Measurements from ENCODE around the gene DGKE. TPM values are rescaled to one million over a fixed set of nuclear protein-coding genes. Genes with fewer than 3 reads are reported as not detected.

DGKE gene
- total RNA-seq, 4 donors from 2014 or later: 7.1 to 12.5 (median 11.1) TPM

- H3K4me3 ChIP-seq: no peak overlapping the region
Measured at GRCh38 chr17:56880133-56880532, 46.2 kb downstream of the DGKE start.

GRCh38 chr17:56880571-56880970 is 46.6 kb downstream of the DGKE start:
- H3K27ac ChIP-seq (replicated peaks in 1 of 4): no peak overlapping the region
- no peak for TF ChIP-seq EP300 (IDR thresholded peaks at IDR 0.05)
- no peak for TF ChIP-seq POLR2A (IDR thresholded peaks at IDR 0.05; ENCODE audit: low read depth)
- no peak for TF ChIP-seq CTCF (IDR thresholded peaks at IDR 0.05)
- no peak for TF ChIP-seq POLR2AphosphoS5 (IDR thresholded peaks at IDR 0.05)
- H3K4me3 ChIP-seq: no peak overlapping the region
- intact Hi-C loops (cut with DNase I): no loop called here
- DNase-seq (ENCODE audit: extremely low spot score): no peak
- 74% methylated on average over 8 of the region's 8 CpGs for WGBS
- H3K9me3 ChIP-seq: no peaks in the 10 kb centered on the region
- no peaks in the 10 kb centered on the region for H3K4me1 ChIP-seq
- no peaks in the 10 kb centered on the region for H3K27me3 ChIP-seq
- no peaks in the 10 kb centered on the region for H3K36me3 ChIP-seq

More at GRCh38 chr17:56880133-56880532, 46.2 kb downstream of the DGKE start:
- no peaks in the 10 kb centered on the region for H3K27me3 ChIP-seq
- H3K4me1 ChIP-seq: no peaks in the 10 kb centered on the region
- intact Hi-C loops (cut with DNase I): no loop called here
- DNase-seq (ENCODE audit: extremely low spot score): no peak
- 67% methylated on average over 3 of the region's 3 CpGs for WGBS
- no peaks in the 10 kb centered on the region for H3K9me3 ChIP-seq
- no peak overlapping the region for H3K27ac ChIP-seq (replicated peaks in 1 of 4)
- no peaks in the 10 kb centered on the region for H3K36me3 ChIP-seq
- no peak for TF ChIP-seq POLR2AphosphoS5 (IDR thresholded peaks at IDR 0.05)
- no peak for TF ChIP-seq POLR2A (IDR thresholded peaks at IDR 0.05; ENCODE audit: low read depth)
- TF ChIP-seq EP300 (IDR thresholded peaks at IDR 0.05): no peak
- no peak for TF ChIP-seq CTCF (IDR thresholded peaks at IDR 0.05)

GRCh38 chr17:56881685-56882295 is 47.8 kb downstream of the DGKE start:
- 100% methylated on average over 3 of the region's 3 CpGs for WGBS
- Histone ChIP-seq H3K27ac (replicated peaks in 1 of 4) (no peak overlapping the region), H3K9me3 (no peaks in the 10 kb centered on the region), H3K4me3 (no peak overlapping the region), H3K27me3 (no peaks in the 10 kb centered on the region), H3K4me1 (no peaks in the 10 kb centered on the region), H3K36me3 (peaks cover 0 to 5% (median 0%) of the 10 kb centered on the region in 4 donors)
- DNase-seq (ENCODE audit: extremely low spot score): no peak
- TF ChIP-seq EP300 (IDR thresholded peaks at IDR 0.05): no peak
- no peak for TF ChIP-seq POLR2A (IDR thresholded peaks at IDR 0.05; ENCODE audit: low read depth)
- no peak for TF ChIP-seq POLR2AphosphoS5 (IDR thresholded peaks at IDR 0.05)
- TF ChIP-seq CTCF (IDR thresholded peaks at IDR 0.05): no peak
- intact Hi-C loops (cut with DNase I): no loop called here

DNA sequence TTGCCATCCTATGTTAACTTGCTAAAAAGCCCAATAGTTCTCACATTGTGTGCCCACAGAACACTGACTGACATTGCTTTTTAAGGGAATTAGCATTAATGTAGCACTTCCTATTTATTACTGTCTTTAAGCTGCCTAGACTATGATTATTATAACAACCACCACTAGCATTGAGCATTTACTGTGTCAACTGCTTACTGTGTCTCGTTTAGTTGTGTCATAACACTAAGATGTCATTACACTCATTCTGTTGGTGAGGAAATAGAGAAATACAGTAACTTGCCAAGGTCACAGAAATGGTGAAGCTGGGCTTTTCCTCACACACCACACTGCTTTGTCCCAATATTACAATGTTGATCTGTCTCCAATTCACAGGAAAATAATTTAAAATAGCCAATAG is 49.7 kb downstream of the DGKE start:
- intact Hi-C loops (cut with DNase I): no loop called here
- no peak overlapping the region for H3K27ac ChIP-seq (replicated peaks in 1 of 4)
- H3K36me3 ChIP-seq: peaks cover 9 to 16% (median 16%) of the 10 kb centered on the region in 4 donors
- no peaks in the 10 kb centered on the region for H3K27me3 ChIP-seq
- DNase-seq (ENCODE audit: extremely low spot score): no peak
- peaks cover 0 to 10% (median 5%) of the 10 kb centered on the region in 4 donors for H3K9me3 ChIP-seq
- 48% methylated on average over 1 of the region's 1 CpG for WGBS
- H3K4me3 ChIP-seq: no peak overlapping the region
- H3K4me1 ChIP-seq: no peaks in the 10 kb centered on the region
- TF ChIP-seq CTCF (IDR thresholded peaks at IDR 0.05): no peak
- TF ChIP-seq POLR2AphosphoS5 (IDR thresholded peaks at IDR 0.05): no peak
- TF ChIP-seq POLR2A (IDR thresholded peaks at IDR 0.05; ENCODE audit: low read depth): no peak
- TF ChIP-seq EP300 (IDR thresholded peaks at IDR 0.05): no peak
